Inferior parietal cortex (tissue), 1 donor: ENCODE data around the gene GNG4.
"Not testable (repeated sequence)": the region's sequence is repeated elsewhere in the genome, so short reads cannot be mapped to it uniquely, and the experiment has no call there.

Experiments used
- DNase-seq: peaks from one replicate; pipeline ENCODE4 v3.0.0-alpha.2; 2016; ENCODE audit errors: extremely low spot score

The GNG4 gene

DNA sequence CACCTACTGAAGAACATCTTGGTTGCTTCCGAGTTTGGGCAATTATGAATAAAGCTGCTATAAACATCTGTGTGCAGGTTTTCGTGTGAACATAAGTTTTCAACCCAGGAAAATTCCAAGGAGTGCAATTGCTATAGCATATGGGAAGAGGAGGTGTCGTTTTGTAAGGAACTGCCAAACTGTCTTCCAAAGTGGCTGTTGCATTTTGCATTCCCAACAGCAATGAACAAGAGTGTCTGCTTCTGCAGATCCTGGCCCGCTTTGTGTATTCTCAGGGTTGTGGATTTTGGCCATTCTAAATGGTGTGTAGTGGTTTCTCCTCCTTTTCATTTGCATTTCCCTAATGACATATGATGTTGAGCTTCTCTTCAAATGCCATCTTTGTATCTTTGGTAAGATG is 23.8 kb downstream of the GNG4 start:
- peak; percentile 33 for DNase-seq

DNA sequence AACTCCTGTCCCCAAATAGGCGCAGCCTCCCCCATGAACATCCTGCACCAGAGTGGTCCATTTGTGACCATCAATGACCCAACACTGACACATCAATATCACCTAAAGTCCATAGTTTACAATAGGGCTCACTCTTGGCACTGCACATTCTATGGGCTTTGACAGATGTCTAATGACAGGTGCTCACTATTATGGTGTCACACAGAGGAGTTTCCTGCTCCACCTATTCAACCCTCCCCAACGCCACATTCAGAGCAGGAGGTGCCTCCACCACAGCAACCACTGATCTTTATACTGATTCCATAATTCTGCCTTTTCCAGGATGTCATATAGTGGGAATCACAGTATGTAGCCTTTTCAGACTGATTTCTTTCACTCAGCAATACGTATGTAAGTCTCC is 24.2 kb downstream of the GNG4 start:
- no peak for DNase-seq

DNA sequence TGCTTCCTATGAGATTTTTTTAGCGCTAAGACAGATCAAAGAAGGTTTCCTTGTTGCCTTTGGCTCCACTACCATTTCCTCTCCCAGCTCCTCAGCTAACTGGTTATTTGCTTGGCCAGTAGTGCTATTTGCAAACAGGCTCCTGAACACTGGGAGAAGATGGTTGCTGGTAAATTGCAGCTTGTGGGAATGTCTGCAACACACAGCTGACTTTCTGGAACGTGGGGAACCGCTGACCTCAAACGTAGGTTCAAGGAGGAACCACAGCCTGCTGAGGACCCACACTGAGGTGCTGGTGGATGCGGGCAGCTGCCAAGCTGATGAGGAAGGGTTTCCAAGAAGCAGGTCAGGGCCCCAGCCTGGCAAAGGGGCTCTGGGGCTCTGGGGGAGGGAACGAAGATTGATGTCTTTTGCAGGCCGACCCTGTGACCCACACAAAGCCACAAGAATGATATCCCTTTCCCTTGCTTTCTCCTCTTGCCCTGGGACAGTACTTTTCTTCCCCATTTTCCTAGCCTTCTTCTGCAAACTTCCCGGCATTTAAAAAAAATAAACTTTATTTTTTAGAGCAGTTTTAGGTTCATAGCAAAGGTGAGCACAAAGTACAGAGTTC is 24.8 kb downstream of the GNG4 start:
- DNase-seq: no peak

DNA sequence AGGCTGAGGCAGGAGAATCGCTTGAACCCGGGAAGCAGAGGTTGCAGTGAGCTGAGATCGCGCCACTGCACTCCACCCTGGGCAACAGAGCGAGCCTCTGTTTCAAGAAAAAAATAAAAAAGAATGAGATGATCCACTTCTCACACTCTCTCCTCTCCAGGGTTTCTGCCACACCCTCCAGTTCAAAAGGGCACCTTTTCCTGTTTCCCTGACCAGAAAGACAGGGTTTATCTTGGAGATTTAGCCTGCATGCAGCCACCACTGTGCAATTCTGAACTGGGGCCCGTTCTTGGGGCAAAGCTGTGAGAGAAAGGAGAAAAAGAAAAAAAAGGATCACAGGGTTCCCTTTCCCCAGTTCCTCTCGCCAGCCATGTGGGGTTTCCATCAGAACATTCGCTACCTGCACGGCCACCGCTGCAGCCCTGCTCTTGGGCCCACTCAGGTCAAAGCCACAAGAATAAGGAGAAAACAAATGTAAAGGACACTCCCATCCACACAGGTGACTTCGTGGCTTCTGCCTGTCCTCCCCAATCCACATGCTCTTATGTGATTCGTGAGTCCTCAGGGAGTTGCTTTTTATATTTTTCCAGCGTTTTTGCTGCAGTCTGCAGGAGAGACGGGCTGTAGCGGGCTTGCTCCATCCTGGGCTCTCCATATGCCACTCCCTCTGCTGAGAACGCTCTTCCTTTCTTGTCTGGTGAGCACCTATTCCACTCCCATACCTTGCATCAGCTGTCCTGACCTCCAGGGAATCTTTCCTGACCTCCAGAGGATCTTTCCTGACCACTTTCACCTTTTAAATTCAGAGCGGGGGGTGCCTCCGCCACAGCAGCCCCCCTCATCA is 26.4 kb downstream of the GNG4 start:
- DNase-seq: no peak

DNA sequence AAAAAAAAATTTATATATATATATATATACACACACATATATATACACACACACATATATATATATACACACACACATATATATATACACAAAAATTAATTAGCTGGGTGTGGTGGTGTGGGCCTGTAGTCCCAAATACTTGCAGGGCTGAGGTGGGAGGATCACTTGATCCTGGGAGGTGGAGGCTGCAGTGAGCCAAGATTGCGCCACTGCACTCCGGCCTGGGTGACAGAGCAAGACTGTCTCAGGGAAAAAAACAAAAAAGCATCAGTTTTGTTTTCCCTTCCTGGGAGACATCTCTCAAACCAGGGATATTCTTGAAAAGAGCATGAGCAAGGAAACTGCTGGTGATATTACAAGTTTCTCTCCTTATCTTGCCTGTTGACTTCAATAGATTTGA is 30.4 kb downstream of the GNG4 start:
- DNase-seq: not testable (repeated sequence)

DNA sequence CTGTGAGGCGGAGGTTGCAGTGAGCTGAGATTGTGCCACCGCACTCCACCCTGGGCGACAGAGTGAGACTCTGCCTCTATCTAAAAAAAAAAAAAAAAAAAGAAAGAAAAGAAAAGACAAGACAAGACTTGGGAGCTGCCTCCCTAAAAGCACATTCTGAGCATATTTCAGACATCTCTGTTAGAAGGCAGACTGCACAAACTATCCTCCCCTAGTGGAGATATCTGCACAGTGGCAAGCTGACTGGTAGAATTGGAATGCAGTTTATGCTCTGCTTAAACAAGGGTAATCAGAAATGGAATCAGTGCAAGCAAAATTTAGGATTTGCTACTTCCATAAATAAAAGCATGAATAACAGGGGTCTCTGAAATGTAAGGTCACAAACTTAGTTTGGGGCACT is 31.8 kb downstream of the GNG4 start:
- no peak for DNase-seq

DNA sequence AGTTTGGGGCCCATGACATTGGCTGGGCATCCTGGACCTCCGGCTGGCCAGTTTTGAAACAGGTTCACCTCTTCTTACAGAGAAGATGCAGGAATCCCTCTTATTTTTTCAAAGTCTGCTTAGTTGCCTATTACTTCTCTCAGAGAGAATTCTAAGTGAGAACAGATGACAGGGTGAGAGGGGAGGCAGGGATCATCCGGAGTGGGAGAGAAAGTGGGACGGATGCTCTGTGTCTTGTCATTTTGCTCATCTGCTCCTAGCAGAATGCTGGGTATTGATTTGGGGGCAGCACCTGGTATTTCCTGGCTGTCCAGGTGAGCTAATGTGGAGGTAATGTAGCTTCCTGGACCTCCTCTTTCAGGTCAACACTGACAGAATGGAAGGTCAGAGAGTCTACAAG is 32.4 kb downstream of the GNG4 start:
- DNase-seq: no peak

DNA sequence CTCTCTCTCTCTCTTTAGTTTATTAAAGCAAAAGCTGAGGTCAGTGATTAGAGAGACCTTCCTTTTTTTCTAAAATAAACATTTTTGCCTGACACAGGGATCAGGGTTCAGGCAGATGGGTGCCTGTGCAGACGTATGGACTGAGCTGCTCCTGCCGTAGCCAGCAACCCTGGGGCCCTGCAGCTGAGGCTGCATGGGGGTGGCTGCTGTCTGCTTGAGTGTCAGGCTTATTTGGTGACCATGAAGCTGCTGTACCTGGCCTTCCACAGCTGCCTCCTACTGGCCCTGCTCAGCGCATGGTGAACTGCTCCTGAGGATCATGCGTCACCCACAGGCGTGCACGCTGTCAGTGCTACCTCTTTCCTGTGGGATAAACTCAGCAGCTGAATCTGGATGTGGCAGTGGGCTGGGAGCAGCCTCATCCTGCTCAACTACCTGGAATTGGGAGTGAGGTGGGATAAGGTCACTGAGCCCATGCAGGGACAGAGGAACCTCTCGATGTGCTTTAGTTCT is 35.1 kb downstream of the GNG4 start:
- no peak for DNase-seq

DNA sequence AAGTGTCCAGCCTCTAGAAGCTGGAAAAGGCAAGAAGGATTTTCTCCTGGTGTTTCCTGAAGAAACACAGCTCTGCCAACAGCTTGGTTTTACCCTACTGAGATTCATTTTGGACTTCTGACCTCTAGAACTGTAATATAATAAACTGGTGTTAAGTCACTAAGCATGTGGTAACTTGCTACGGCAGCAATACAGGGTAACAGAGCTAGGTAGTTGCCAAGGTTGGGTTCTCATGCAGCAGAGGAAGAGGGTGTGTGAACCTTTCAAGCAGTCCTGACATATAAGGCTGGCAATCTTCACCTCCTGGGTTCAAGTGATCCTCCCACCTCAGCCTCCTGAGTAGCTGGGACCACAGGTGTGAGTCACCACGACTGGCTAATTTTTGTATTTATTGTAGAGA is 36.0 kb downstream of the GNG4 start:
- DNase-seq: no peak

DNA sequence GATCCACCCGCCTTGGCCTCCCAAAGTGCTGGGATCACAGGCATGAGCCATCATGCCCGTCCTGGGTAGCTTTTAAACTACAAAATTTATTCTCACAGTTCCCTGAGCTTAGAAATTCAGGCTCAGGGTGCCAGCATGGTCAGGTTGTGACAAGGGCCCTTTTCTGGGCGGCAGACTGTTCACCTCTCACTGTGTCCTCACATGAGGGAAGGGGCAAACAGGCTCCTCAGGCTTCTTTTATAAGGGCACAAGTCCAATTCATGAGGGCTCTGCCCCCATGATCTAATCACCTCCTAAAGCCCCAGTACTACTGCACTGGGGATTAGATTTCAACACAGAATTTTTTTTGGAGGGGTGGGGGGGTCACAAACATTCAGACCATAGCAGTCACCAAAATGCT is 36.8 kb downstream of the GNG4 start:
- DNase-seq: no peak

DNA sequence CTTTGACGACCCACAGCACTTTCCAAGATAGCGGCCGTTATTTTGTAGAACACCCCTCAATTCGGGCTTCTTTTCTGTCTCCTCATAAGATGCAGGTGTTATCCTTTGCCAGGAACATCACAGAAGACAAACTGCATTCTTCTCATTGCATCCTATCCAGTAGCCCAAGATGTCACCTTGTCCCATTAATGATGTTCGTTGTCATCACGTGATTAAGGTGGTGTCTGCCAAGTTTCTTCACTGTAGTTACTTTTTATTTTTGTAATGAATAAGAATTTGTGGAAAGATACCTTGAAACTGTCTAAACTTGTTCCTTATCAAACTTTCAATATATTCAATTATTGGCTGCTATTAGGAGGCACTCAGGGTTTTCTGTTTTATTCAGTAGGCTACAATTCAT is 39.4 kb downstream of the GNG4 start:
- DNase-seq: no peak

DNA sequence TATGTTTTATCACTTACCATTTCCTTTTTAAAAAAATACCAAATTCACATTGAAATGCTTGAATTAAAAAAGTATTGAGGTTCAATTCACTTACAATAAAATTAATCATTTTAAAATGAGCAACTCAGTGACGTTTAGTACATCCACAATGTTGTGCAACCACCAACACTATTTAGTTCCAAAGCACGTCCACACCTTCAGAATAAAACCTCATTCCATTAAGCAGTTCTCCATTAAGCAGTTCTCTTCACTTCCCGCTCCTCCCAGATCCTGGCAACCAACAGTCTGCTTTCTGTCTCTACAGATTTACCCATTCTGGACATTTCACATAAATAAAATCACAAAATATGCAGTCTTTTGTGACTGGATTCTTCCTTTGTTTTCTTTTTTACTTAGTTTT is 41.3 kb downstream of the GNG4 start:
- DNase-seq: no peak

DNA sequence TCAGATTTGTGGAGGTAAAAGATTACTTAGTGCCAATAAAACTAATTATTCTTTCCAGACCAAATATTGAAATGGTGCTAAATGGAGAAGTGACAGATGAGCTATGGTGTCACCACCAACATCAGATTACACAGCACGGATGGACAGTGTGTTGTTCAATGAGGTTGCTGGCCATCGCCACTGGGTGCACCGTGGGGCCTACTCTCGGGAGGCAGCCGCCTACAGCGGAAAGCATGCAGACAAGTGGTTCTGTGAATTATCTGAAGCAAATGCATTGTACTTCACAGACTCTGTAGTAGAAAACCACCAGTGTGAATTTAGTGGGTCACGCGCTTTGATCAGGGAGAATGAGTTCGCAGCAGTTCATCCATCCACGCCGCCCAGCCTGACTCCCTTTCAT is 42.3 kb downstream of the GNG4 start:
- DNase-seq: no peak

DNA sequence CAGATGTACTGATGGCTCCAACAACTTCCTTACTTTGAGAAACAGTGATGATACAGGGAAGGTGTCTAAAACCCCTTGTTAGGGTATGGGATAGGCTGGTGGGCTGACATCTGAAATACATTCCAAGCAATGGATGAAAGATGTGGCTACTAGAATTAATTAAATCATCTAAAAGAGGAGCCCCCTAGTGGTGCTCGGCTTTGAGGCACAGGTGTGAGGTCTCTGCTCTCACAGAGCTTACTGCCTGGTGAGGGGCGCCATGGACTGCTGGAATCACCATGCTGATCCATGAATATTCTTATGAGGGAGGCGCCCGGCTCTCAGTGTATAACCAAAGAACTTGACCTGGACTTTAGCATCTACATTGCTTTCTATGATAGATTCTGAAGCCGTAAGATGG is 48.5 kb downstream of the GNG4 start:
- no peak for DNase-seq

DNA sequence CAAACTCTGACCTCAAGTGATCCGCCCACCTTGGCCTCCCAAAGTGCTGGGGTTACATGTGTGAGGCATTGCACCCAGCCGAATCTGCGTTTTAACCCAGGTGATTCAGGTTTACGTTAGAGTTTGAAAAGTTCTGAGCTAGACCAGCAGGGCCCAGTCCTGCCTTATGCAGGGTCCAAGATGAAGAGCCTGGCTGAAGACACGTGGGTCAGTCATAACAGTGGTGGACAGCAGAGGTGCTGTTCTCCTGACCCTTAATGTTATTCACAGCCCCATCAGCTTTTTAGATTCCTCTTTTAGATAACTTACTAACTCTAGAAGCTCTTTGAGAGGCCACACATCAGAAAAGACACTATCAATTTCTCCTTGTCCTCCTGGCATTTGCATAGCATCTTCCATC is 50.0 kb downstream of the GNG4 start:
- DNase-seq: no peak

DNA sequence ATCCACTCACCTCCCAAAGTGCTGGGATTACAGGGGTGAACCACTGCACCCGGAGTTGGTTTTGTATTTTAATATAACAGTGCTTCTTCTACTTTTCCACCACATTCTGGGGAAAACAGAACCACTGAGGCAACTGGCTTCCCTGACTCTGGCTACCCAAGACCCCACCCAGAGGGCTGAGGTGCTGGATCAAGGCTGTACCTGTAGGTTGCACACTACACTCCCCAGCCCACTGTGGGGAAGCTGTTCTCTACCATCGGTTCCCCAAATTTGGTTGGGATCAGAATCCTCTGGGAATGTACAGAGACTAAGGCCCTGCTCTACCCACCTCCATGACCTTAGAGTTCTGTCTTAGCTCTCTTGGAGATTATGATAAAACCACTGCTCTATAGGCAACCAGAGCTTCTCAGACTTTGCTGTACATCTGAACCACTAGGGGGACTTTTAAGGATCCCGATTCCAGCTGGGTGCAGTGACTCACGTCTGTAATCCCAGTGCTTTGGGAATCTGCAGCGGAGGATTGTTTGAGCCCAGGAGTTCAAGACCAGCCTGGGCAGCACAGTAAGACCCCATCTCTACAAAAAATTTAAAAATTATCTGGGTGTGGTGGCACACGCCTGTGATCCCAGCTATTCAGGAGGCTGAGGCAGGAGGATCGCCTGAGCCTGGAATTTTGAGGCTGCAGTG is 51.6 kb downstream of the GNG4 start:
- no peak for DNase-seq

DNA sequence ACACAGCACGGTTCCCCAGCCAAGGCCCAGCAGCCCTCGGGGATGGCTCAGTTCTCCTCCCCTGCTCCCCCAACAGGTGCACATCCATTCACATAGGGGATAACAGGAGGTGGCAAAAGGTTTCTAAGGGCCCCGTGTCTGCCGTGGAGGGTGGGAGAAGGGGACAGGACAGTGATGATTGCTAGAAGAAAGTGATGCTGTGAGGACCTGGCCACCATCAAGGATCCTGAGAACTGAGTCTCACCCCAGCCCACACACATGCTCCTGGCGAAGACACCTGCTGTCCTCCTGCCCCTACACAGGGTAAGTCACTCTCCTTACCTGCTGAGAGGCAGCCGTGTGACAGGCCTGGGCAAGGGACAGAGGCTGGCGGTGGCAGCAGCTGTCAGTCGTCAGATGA is 54.5 kb downstream of the GNG4 start:
- no peak for DNase-seq

DNA sequence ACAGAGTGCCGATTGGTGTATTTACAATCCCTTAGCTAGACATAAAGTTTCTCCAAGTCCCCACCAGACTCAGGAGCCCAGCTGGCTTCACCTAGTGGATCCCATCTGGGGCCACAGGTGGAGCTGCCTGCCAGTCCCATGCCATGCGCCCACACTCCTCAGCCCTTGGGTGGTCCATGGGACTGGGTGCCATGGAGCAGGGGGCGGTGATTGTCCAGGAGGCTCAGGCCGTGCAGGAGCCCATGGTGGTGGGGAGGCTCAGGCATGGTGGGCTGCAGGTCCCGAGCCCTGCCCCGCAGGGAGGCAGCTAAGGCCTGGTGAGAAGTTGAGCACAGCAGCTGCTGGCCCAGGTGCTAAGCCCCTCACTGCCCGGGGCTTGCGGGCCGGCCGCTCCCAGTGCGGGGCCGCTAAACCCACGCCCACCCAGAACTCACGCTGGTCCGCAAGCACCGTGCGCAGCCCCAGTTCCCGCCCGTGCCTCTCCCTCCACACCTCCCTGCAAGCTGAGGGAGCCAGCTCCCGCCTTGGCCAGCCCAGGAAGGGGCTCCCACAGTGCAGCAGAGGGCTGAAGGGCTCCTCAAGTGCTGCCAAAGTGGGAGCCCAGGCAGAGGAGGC is 55.2 kb downstream of the GNG4 start:
- DNase-seq: not testable (repeated sequence)

DNA sequence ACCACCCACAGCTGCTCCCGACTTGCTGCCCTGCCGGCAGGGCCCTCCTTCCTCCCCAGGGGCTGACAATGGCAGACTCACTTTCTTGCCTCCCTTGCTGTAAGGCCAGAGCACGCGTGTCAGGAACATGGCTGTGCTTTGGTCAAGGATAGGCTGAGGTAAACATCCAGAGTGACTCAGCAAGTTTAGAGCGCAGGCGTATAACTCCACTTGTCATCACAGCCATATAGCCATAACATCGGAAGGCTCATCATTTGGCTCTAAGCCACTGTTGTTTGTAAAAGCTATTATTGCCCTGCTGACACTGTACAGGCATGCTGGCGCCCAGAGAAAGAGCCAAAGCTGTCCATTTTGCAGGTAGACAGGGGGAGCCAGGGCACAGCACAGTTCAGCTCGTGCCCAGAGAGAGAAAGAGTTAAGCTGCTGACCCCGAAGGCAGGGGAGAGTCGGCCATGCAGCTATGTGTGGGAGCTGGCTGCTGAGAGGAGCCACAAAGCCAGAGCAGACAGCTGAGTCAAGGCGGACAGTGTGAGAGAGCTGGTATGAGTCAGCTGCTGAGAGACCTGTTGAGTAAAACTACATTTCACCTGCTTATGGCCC is 60.6 kb downstream of the GNG4 start:
- peak; percentile 22 for DNase-seq

DNA sequence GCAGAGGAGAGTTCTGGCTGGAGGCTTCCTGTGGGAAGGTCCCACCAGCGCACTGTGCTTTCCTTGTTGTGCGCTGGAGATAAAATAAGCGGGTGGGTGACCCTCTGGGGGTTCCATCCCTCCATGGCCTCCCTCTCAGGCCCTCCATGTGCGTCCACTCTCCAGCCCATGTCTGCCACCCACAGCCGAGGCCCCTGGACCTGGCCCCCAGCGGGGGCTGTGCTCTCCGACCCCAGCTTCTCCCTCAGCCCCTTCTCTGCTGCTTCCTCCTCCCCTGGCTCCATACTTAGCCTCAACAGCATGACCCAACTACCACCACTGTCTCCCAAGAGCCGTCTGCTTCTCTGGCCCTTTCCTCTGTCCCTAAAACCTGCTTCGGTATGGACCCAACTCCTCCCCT is 61.4 kb downstream of the GNG4 start:
- no peak for DNase-seq

DNA sequence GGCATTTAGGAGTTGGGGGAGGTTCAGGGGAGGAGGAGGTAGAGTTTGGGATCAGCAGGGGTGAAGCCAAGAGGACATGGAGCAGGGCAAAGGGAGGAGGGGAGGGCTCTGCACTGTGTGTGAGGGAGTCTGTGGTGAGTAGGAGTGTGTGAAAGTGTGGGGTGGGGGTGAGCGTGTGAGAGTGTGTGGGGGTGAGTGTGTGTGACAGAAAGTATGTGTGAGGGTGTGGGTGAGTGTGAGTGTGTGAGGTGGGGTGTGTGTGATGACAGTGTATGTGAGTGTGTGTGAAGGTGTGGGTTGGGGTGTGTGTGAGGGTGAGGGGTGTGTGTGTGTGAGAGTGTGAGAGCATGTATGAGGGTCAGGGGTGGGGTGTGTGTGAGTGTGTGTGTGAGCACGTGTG is 62.6 kb downstream of the GNG4 start:
- no peak for DNase-seq

DNA sequence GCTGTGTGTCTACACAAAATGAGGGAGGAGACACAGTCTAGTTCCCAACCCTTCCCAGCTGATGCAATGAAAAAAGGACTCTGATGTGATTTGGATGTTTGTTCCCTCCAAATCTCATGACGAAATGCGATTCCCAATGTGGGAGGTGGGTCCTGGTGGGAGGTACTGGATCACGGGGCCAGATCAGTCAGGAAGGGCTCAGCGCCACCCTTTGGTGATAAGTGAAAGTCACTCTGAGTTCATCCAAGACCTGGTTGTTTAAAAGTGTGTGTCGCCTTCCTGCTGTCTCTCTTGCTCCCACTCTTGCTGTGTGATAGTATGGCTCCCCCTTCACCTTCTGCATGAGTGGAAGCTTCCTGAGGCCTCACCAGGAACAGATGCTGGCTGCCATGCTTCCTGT is 63.2 kb downstream of the GNG4 start:
- no peak for DNase-seq
